Keratinocyte (primary cell): ENCODE results near the gene MIR17HG. TPM values are rescaled to one million over a fixed set of nuclear protein-coding genes. Genes with fewer than 3 reads are reported as not detected.

ENCODE experiments used
- DNase-seq: peaks from one replicate; pipeline ENCODE4 v3.0.0-alpha.2; 2011; ENCODE audit warnings: low read depth, missing footprints, low spot score
- FAIRE-seq: peaks from 2 replicates; lab custom pipeline; 2011; peaks lifted over from hg19 to GRCh38; lab: Jason Lieb, UNC
- H2AFZ ChIP-seq: 2 replicates; pipeline ENCODE4 v1.6.0; 2012; ENCODE audit warnings: low read length, control low read depth, inconsistent platforms; ENCODE audit not compliant: control insufficient read depth
- H3K27ac ChIP-seq: 2 replicates; pipeline ENCODE4 v1.5.1; 2011; ENCODE audit warnings: low read length; ENCODE audit not compliant: control insufficient read depth, insufficient read depth
- H3K27me3 ChIP-seq: 3 replicates; pipeline ENCODE4 v1.6.0; 2011; ENCODE audit warnings: low read length; ENCODE audit not compliant: control insufficient read depth, insufficient read depth; ENCODE audit errors: extremely low read depth
- H3K36me3 ChIP-seq, 2 experiments: 2 replicates in 1 of 2; 3 replicates in 1 of 2; pipeline ENCODE4 v1.5.1; 2011; ENCODE audit warnings: low read length in 2 of 2, mild to moderate bottlenecking in 1 of 2; ENCODE audit not compliant: control insufficient read depth in 2 of 2, insufficient read depth in 2 of 2; ENCODE audit errors: extremely low read depth in 1 of 2
- H3K4me1 ChIP-seq: 3 replicates; pipeline ENCODE4 v1.5.1; 2011; ENCODE audit warnings: low read length; ENCODE audit not compliant: control insufficient read depth, insufficient read depth; ENCODE audit errors: extremely low read depth
- H3K4me2 ChIP-seq: 3 replicates; pipeline ENCODE4 v1.6.0; 2011; ENCODE audit warnings: low read depth, low read length; ENCODE audit not compliant: control insufficient read depth, insufficient read depth; ENCODE audit errors: extremely low read depth
- H3K4me3 ChIP-seq, 3 experiments: fragments of 200-600 bp in 1 of 3; sonication (generic) in 1 of 3; 2 replicates in 2 of 3; 3 replicates in 1 of 3; pipeline ENCODE4 v1.5.1; 2011 to 2016; ENCODE audit warnings: low read length in 3 of 3, mild to moderate bottlenecking in 3 of 3, control low read depth in 2 of 3, inconsistent platforms in 1 of 3, low read depth in 1 of 3, mixed read lengths in 1 of 3, mixed run types in 1 of 3, moderate library complexity in 1 of 3; ENCODE audit not compliant: control insufficient read depth in 2 of 3, insufficient read depth in 2 of 3; ENCODE audit errors: extremely low read depth in 1 of 3
- H3K79me2 ChIP-seq: 2 replicates; pipeline ENCODE4 v1.6.0; 2012; ENCODE audit warnings: low read length; ENCODE audit not compliant: control insufficient read depth, insufficient read depth
- H3K9ac ChIP-seq: 3 replicates; pipeline ENCODE4 v1.6.0; 2011; ENCODE audit warnings: low read length; ENCODE audit not compliant: control insufficient read depth, insufficient read depth; ENCODE audit errors: extremely low read depth
- H3K9me1 ChIP-seq: 3 replicates; pipeline ENCODE4 v1.6.0; 2011; ENCODE audit warnings: low read length; ENCODE audit not compliant: control insufficient read depth, insufficient read depth; ENCODE audit errors: extremely low read depth
- H3K9me3 ChIP-seq: 2 replicates; pipeline ENCODE4 v1.5.1; 2012; ENCODE audit warnings: low read depth, low read length; ENCODE audit not compliant: control insufficient read depth
- H4K20me1 ChIP-seq: 3 replicates; pipeline ENCODE4 v1.6.0; 2011; ENCODE audit warnings: low read length; ENCODE audit not compliant: control insufficient read depth, insufficient read depth; ENCODE audit errors: extremely low read depth
- CTCF ChIP-seq, 3 experiments: IDR thresholded peaks in 1 of 3; conservative IDR thresholded peaks in 1 of 3; optimal IDR thresholded peaks in 1 of 3; 2 replicates in 2 of 3; 3 replicates in 1 of 3; pipeline versions ENCODE3 to v1.5.1; 2011; ENCODE audit warnings: low read length in 3 of 3, mild to moderate bottlenecking in 3 of 3, moderate library complexity in 2 of 3, control low read depth in 1 of 3, inconsistent platforms in 1 of 3; ENCODE audit not compliant: insufficient read depth in 2 of 3; ENCODE audit errors: extremely low read depth in 1 of 3
- EZH2 ChIP-seq: IDR thresholded peaks from one replicate; pipeline ENCODE4 v1.6.1; 2012; ENCODE audit warnings: inconsistent platforms, mild to moderate bottlenecking, low read length, moderate library complexity
- dilution Hi-C: fragments of 300-500 bp; cut with MboI; formaldehyde crosslinking; loops from one replicate; pipeline ENCODE4 v1.7.0; 2020; ENCODE audit warnings: low sequenced_read_pairs; ENCODE audit not compliant: extremely low pct_ligation_motif_present
- polyA plus RNA-seq, 5 experiments: library from polyadenylated mRNA; depleted of rRNA in 3 of 5; stranded (reverse) in 3 of 5; stranded (forward) in 1 of 5; unstranded in 1 of 5; fragments of >200 nt; gene quantifications; 1 replicate in 1 of 5; 2 replicates in 3 of 5; 3 replicates in 1 of 5; pipeline versions ENCODE4 v1.2.1 to v1.2.3, GENCODE V29; 2011 to 2012; ENCODE audit warnings: missing spikeins in 2 of 5, low read depth in 1 of 5, low replicate concordance in 1 of 5

Gene MIR17HG
- polyA plus RNA-seq, 1 donor (not counting 4 experiments of a cell fraction or from before 2014, with no cell fraction given) = 2.9 TPM

GRCh38 chr13:91361755-91362271, 14.3 kb downstream of the MIR17HG start:
- Histone ChIP-seq H2AFZ (no peak overlapping the region), H4K20me1 (peaks cover 2% of the 10 kb centered on the region), H3K4me1 (no peaks in the 10 kb centered on the region), H3K4me2 (no peak overlapping the region), H3K4me3 (no peak overlapping the region), H3K27me3 (no peaks in the 10 kb centered on the region), H3K9me3 (no peaks in the 10 kb centered on the region), H3K79me2 (no peaks in the 10 kb centered on the region), H3K9ac (no peak overlapping the region), H3K36me3 (peaks cover 4 to 7% of the 10 kb centered on the region in 2 experiments), H3K27ac (no peak overlapping the region), H3K9me1 (no peaks in the 10 kb centered on the region)
- no peak for DNase-seq
- no peak for FAIRE-seq
- dilution Hi-C loops = no loop called here
- TF ChIP-seq CTCF (optimal IDR thresholded peaks at IDR 0.05 in 1 of 3, IDR thresholded peaks at IDR 0.05 in 1 of 3, conservative IDR thresholded peaks at IDR 0.05 in 1 of 3; ENCODE audit: extremely low read depth in 1 of 3, insufficient read depth in 2 of 3, low read length in 3 of 3) (no peak), EZH2 (no peak)

- Histone ChIP-seq H3K9me3 (no peaks in the 10 kb centered on the region), H3K27me3 (no peaks in the 10 kb centered on the region), H2AFZ (no peak overlapping the region), H3K9me1 (no peaks in the 10 kb centered on the region), H3K9ac (no peak overlapping the region), H3K4me1 (no peaks in the 10 kb centered on the region), H3K79me2 (no peaks in the 10 kb centered on the region), H3K36me3 (no peaks in the 10 kb centered on the region), H3K4me2 (no peak overlapping the region), H4K20me1 (no peaks in the 10 kb centered on the region), H3K4me3 (no peak overlapping the region), H3K27ac (no peak overlapping the region)
- dilution Hi-C loops = no loop called here
- DNase-seq (no peak), FAIRE-seq (no peak)
- no peak for TF ChIP-seq CTCF (optimal IDR thresholded peaks at IDR 0.05 in 1 of 3, IDR thresholded peaks at IDR 0.05 in 1 of 3, conservative IDR thresholded peaks at IDR 0.05 in 1 of 3; ENCODE audit: extremely low read depth in 1 of 3, insufficient read depth in 2 of 3, low read length in 3 of 3)
- no peak for TF ChIP-seq EZH2
Observed at GRCh38 chr13:91362908-91363307, 15.4 kb downstream of the MIR17HG start.
